Stimulated activated CD4-positive, alpha-beta T cell treated with anti-CD3 and anti-CD28 coated beads, TNF-alpha, amount 100 ng/mL, for 48 hours (primary cell): ENCODE data around the gene SNRNP48.

ENCODE experiments used
- DNase-seq, 3 donors: peaks; one replicate each; pipeline ENCODE4 v3.0.0-alpha.2; 2020; ENCODE audit warnings: low read depth in 3 of 3

Gene SNRNP48

GRCh38 chr6:7640607-7641577, 50.9 kb downstream of the SNRNP48 start:
- DNase-seq, result no peak

- DNase-seq, result no peak
Measured at GRCh38 chr6:7642791-7643190, 52.8 kb downstream of the SNRNP48 start.

- no peak for DNase-seq
Measured at GRCh38 chr6:7644417-7644816, 54.4 kb downstream of the SNRNP48 start.

- no peak for DNase-seq
Measured at GRCh38 chr6:7646394-7646793, 56.4 kb downstream of the SNRNP48 start.

GRCh38 chr6:7647504-7647903, 57.5 kb downstream of the SNRNP48 start:
- no peak for DNase-seq

- DNase-seq, result no peak
Measured at GRCh38 chr6:7649037-7649810, 59.2 kb downstream of the SNRNP48 start.

GRCh38 chr6:7650878-7651277, 60.9 kb downstream of the SNRNP48 start:
- no peak for DNase-seq

- DNase-seq, result no peak
Measured at GRCh38 chr6:7652957-7653356, 63.0 kb downstream of the SNRNP48 start.

- no peak for DNase-seq
Measured at GRCh38 chr6:7656355-7656754, 66.4 kb downstream of the SNRNP48 start.

- no peak for DNase-seq
Measured at GRCh38 chr6:7658543-7658942, 68.5 kb downstream of the SNRNP48 start.

- no peak for DNase-seq
Measured at GRCh38 chr6:7661364-7661763, 71.4 kb downstream of the SNRNP48 start.
